ENCODE results near the gene DUSP12.
A peak's percentile ranks its signal among the peaks of the same experiment; 100 is the strongest.
"Not testable (repeated sequence)": the region's sequence is repeated elsewhere in the genome, so short reads cannot be mapped to it uniquely, and the experiment has no call there.

Gene DUSP12

GRCh38 chr1:161719325-161719611, 30.3 kb upstream of the DUSP12 start:
- Histone ChIP-seq H3K36me3 (ENCODE audit: control insufficient read depth, insufficient read depth, low read length) (no peaks in the 10 kb centered on the region), H3K4me1 (ENCODE audit: control insufficient read depth, insufficient read depth, low read length) (no peaks in the 10 kb centered on the region), H3K27me3 (ENCODE audit: control insufficient read depth, insufficient read depth, low read length, poor library complexity, severe bottlenecking) (peaks cover 26% of the 10 kb centered on the region), H3K4me3 (ENCODE audit: insufficient read depth, low read depth, low read length) (no peak overlapping the region), H3K9me3 (ENCODE audit: control insufficient read depth, low read length) (no peaks in the 10 kb centered on the region), H3K27ac (ENCODE audit: insufficient read depth, low read depth, low read length, poor library complexity, severe bottlenecking) (no peak overlapping the region)
- WGBS, 2 experiments, result 86 to 100% methylated on average over 1 of the region's 1 CpG

GRCh38 chr1:161720422-161720821, 29.2 kb upstream of the DUSP12 start:
- Histone ChIP-seq H3K36me3 (ENCODE audit: control insufficient read depth, insufficient read depth, low read length) (no peaks in the 10 kb centered on the region), H3K27me3 (ENCODE audit: control insufficient read depth, insufficient read depth, low read length, poor library complexity, severe bottlenecking) (peaks cover 38% of the 10 kb centered on the region), H3K4me1 (ENCODE audit: control insufficient read depth, insufficient read depth, low read length) (peaks cover under 1% of the 10 kb centered on the region), H3K9me3 (ENCODE audit: control insufficient read depth, low read length) (no peaks in the 10 kb centered on the region), H3K27ac (ENCODE audit: insufficient read depth, low read depth, low read length, poor library complexity, severe bottlenecking) (no peak overlapping the region), H3K4me3 (ENCODE audit: insufficient read depth, low read depth, low read length) (no peak overlapping the region)
- 100% methylated on average over 1 of the region's 1 CpG for WGBS, 2 experiments

- Histone ChIP-seq H3K27ac (ENCODE audit: insufficient read depth, low read depth, low read length, poor library complexity, severe bottlenecking) (no peak within 1 kb of the TSS), H3K4me1 (ENCODE audit: control insufficient read depth, insufficient read depth, low read length) (peaks cover 6% of the 10 kb centered on the region), H3K9me3 (ENCODE audit: control insufficient read depth, low read length) (no peaks in the 10 kb centered on the region), H3K36me3 (ENCODE audit: control insufficient read depth, insufficient read depth, low read length) (no peaks in the 10 kb centered on the region), H3K27me3 (ENCODE audit: control insufficient read depth, insufficient read depth, low read length, poor library complexity, severe bottlenecking) (peaks cover 45% of the 10 kb centered on the region), H3K4me3 (ENCODE audit: insufficient read depth, low read depth, low read length) (no peak within 1 kb of the TSS)
- 83 to 84% methylated on average over 4 of the region's 4 CpGs for WGBS, 2 experiments
Observed at GRCh38 chr1:161720956-161721737, 28.4 kb upstream of the DUSP12 start, which contains the start of gene FCRLB. FCRLB (plus strand) TSS chr1:161721544; CDS start chr1:161722673, 1,129 bp downstream.

GRCh38 chr1:161721738-161722343, 27.7 kb upstream of the DUSP12 start:
- Histone ChIP-seq H3K4me1 (ENCODE audit: control insufficient read depth, insufficient read depth, low read length) (peaks cover 6% of the 10 kb centered on the region), H3K36me3 (ENCODE audit: control insufficient read depth, insufficient read depth, low read length) (no peaks in the 10 kb centered on the region), H3K4me3 (ENCODE audit: insufficient read depth, low read depth, low read length) (no peak overlapping the region), H3K27ac (ENCODE audit: insufficient read depth, low read depth, low read length, poor library complexity, severe bottlenecking) (no peak overlapping the region), H3K27me3 (ENCODE audit: control insufficient read depth, insufficient read depth, low read length, poor library complexity, severe bottlenecking) (peaks cover 52% of the 10 kb centered on the region), H3K9me3 (ENCODE audit: control insufficient read depth, low read length) (no peaks in the 10 kb centered on the region)
- 64 to 66% methylated on average over 8 of the region's 8 CpGs for WGBS, 2 experiments

- H3K27ac ChIP-seq (ENCODE audit: insufficient read depth, low read depth, low read length, poor library complexity, severe bottlenecking), result no peak overlapping the region
- 90 to 95% methylated on average over 1 of the region's 1 CpG for WGBS, 2 experiments
Observed at GRCh38 chr1:161722406-161722805, 27.2 kb upstream of the DUSP12 start.

GRCh38 chr1:161723459-161724141, 26.0 kb upstream of the DUSP12 start:
- no peak overlapping the region for H3K4me3 ChIP-seq (ENCODE audit: insufficient read depth, low read depth, low read length)
- no peaks in the 10 kb centered on the region for H3K9me3 ChIP-seq (ENCODE audit: control insufficient read depth, low read length)
- peaks cover 6% of the 10 kb centered on the region for H3K4me1 ChIP-seq (ENCODE audit: control insufficient read depth, insufficient read depth, low read length)
- 89 to 90% methylated on average over 8 of the region's 8 CpGs for WGBS, 2 experiments
- no peaks in the 10 kb centered on the region for H3K36me3 ChIP-seq (ENCODE audit: control insufficient read depth, insufficient read depth, low read length)
- H3K27me3 ChIP-seq (ENCODE audit: control insufficient read depth, insufficient read depth, low read length, poor library complexity, severe bottlenecking), result peaks cover 69% of the 10 kb centered on the region
- no peak overlapping the region for H3K27ac ChIP-seq (ENCODE audit: insufficient read depth, low read depth, low read length, poor library complexity, severe bottlenecking)

More at GRCh38 chr1:161722406-161722805, 27.2 kb upstream of the DUSP12 start:
- Histone ChIP-seq H3K36me3 (ENCODE audit: control insufficient read depth, insufficient read depth, low read length) (no peaks in the 10 kb centered on the region), H3K4me1 (ENCODE audit: control insufficient read depth, insufficient read depth, low read length) (peaks cover 6% of the 10 kb centered on the region), H3K27me3 (ENCODE audit: control insufficient read depth, insufficient read depth, low read length, poor library complexity, severe bottlenecking) (peaks cover 58% of the 10 kb centered on the region), H3K9me3 (ENCODE audit: control insufficient read depth, low read length) (no peaks in the 10 kb centered on the region), H3K4me3 (ENCODE audit: insufficient read depth, low read depth, low read length) (no peak overlapping the region)

GRCh38 chr1:161725258-161725907, 24.2 kb upstream of the DUSP12 start:
- 50 to 52% methylated on average over 22 of the region's 22 CpGs for WGBS, 2 experiments
- Histone ChIP-seq H3K27me3 (ENCODE audit: control insufficient read depth, insufficient read depth, low read length, poor library complexity, severe bottlenecking) (peaks cover 69% of the 10 kb centered on the region), H3K4me3 (ENCODE audit: insufficient read depth, low read depth, low read length) (peak overlapping the region; percentile 70)
- not testable (repeated sequence) for H3K36me3 ChIP-seq (ENCODE audit: control insufficient read depth, insufficient read depth, low read length); H3K9me3 ChIP-seq (ENCODE audit: control insufficient read depth, low read length); H3K27ac ChIP-seq (ENCODE audit: insufficient read depth, low read depth, low read length, poor library complexity, severe bottlenecking); H3K4me1 ChIP-seq (ENCODE audit: control insufficient read depth, insufficient read depth, low read length)

- H3K9me3 ChIP-seq (ENCODE audit: control insufficient read depth, low read length), result no peaks in the 10 kb centered on the region
- 1% methylated on average over 34 of the region's 34 CpGs for WGBS, 2 experiments
- peak overlapping the region; percentile 70 for H3K4me3 ChIP-seq (ENCODE audit: insufficient read depth, low read depth, low read length)
- peaks cover 6% of the 10 kb centered on the region for H3K4me1 ChIP-seq (ENCODE audit: control insufficient read depth, insufficient read depth, low read length)
- no peaks in the 10 kb centered on the region for H3K36me3 ChIP-seq (ENCODE audit: control insufficient read depth, insufficient read depth, low read length)
- H3K27me3 ChIP-seq (ENCODE audit: control insufficient read depth, insufficient read depth, low read length, poor library complexity, severe bottlenecking), result peaks cover 68% of the 10 kb centered on the region
- H3K27ac ChIP-seq (ENCODE audit: insufficient read depth, low read depth, low read length, poor library complexity, severe bottlenecking), result no peak overlapping the region
Observed at GRCh38 chr1:161725908-161726472, 23.6 kb upstream of the DUSP12 start.

- 0% methylated on average over 79 to 80 of the region's 83 CpGs for WGBS, 2 experiments
- Histone ChIP-seq H3K27ac (ENCODE audit: insufficient read depth, low read depth, low read length, poor library complexity, severe bottlenecking) (no peak overlapping the region), H3K9me3 (ENCODE audit: control insufficient read depth, low read length) (no peaks in the 10 kb centered on the region), H3K36me3 (ENCODE audit: control insufficient read depth, insufficient read depth, low read length) (no peaks in the 10 kb centered on the region), H3K4me1 (ENCODE audit: control insufficient read depth, insufficient read depth, low read length) (peaks cover 6% of the 10 kb centered on the region), H3K27me3 (ENCODE audit: control insufficient read depth, insufficient read depth, low read length, poor library complexity, severe bottlenecking) (peaks cover 61% of the 10 kb centered on the region), H3K4me3 (ENCODE audit: insufficient read depth, low read depth, low read length) (peak overlapping the region; percentile 70)
Observed at GRCh38 chr1:161726473-161727255, 22.9 kb upstream of the DUSP12 start.
